Measurements from ENCODE around the gene KDM3B.

GRCh38 chr5:138476918-138477317 lies 124.4 kb downstream of the KDM3B start:
- TF ChIP-seq, protein P1, sequence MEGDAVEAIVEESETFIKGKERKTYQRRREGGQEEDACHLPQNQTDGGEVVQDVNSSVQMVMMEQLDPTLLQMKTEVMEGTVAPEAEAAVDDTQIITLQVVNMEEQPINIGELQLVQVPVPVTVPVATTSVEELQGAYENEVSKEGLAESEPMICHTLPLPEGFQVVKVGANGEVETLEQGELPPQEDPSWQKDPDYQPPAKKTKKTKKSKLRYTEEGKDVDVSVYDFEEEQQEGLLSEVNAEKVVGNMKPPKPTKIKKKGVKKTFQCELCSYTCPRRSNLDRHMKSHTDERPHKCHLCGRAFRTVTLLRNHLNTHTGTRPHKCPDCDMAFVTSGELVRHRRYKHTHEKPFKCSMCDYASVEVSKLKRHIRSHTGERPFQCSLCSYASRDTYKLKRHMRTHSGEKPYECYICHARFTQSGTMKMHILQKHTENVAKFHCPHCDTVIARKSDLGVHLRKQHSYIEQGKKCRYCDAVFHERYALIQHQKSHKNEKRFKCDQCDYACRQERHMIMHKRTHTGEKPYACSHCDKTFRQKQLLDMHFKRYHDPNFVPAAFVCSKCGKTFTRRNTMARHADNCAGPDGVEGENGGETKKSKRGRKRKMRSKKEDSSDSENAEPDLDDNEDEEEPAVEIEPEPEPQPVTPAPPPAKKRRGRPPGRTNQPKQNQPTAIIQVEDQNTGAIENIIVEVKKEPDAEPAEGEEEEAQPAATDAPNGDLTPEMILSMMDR (conservative IDR thresholded peaks at IDR 0.05 in 1 of 2, IDR thresholded peaks at IDR 0.05 in 1 of 2; ENCODE audit: extremely low read depth in 1 of 2, insufficient read depth in 1 of 2, low read depth in 1 of 2, low read length in 2 of 2): no peak
- no peak for TF ChIP-seq EZH2 (IDR thresholded peaks at IDR 0.05; ENCODE audit: borderline replicate concordance, low read length)

Data from mammary epithelial cell (primary cell).